D721Med (cell line): ENCODE data around the gene PATL2.
A peak's percentile ranks its signal among the peaks of the same experiment; 100 is the strongest.
"Not testable (repeated sequence)": the region's sequence is repeated elsewhere in the genome, so short reads cannot be mapped to it uniquely, and the experiment has no call there.

Experiments
- DNase-seq: peaks from one replicate; pipeline ENCODE4 v3.0.0; 2011; ENCODE audit warnings: low spot score; ENCODE audit not compliant: insufficient read length
- FAIRE-seq: peaks from 2 replicates; lab custom pipeline; 2011; peaks lifted over from hg19 to GRCh38; lab: Jason Lieb, UNC
- TF ChIP-seq, protein P1 (sequence below): IDR thresholded peaks from 2 replicates; pipeline ENCODE4 v1.5.1; 2012; ENCODE audit warnings: mild to moderate bottlenecking, control low read depth; ENCODE audit not compliant: insufficient read depth; ENCODE audit errors: missing control alignments

The PATL2 gene

DNA sequence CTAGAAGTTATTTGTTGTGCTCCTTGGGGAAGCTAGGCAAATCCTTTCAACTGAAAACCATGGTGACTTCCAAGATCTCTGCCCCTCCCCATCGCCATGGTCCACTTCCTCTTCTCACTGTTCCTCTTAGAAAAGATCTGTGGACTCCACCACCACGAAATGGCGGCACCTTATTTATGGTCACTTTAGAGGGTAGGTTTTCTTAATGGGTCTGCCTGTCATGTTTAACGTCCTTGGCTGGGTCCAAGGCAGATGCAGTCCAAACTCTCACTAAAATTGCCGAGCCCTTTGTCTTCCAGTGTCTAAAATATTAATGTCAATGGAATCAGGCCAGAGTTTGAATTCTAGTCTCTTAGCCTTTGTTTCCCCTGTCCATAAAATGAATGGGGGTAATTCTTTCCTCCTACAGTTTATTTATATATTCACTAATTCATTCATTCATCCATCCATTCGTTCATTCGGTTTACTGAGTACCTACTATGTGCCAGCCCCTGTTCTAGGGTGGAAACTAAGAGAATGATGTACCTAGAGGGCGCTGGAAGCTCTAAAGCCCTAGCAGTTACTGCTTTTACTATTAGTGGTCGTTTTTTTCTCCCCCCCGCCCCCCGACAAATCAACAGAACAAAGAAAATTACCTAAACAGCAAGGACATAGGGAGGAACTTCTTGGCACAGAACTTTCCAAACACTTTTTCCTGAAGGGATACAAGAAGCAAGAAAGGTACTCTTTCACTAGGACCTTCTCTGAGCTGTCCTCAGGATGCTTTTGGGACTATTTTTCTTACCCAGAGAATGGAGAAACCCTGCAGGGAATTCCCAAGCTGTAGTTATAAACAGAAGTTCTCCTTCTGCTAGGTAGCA is 657 bp downstream of the PATL2 start:
- no peak for DNase-seq
- FAIRE-seq, result no peak
- TF ChIP-seq, protein P1, sequence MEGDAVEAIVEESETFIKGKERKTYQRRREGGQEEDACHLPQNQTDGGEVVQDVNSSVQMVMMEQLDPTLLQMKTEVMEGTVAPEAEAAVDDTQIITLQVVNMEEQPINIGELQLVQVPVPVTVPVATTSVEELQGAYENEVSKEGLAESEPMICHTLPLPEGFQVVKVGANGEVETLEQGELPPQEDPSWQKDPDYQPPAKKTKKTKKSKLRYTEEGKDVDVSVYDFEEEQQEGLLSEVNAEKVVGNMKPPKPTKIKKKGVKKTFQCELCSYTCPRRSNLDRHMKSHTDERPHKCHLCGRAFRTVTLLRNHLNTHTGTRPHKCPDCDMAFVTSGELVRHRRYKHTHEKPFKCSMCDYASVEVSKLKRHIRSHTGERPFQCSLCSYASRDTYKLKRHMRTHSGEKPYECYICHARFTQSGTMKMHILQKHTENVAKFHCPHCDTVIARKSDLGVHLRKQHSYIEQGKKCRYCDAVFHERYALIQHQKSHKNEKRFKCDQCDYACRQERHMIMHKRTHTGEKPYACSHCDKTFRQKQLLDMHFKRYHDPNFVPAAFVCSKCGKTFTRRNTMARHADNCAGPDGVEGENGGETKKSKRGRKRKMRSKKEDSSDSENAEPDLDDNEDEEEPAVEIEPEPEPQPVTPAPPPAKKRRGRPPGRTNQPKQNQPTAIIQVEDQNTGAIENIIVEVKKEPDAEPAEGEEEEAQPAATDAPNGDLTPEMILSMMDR, result peak; percentile 45

DNA sequence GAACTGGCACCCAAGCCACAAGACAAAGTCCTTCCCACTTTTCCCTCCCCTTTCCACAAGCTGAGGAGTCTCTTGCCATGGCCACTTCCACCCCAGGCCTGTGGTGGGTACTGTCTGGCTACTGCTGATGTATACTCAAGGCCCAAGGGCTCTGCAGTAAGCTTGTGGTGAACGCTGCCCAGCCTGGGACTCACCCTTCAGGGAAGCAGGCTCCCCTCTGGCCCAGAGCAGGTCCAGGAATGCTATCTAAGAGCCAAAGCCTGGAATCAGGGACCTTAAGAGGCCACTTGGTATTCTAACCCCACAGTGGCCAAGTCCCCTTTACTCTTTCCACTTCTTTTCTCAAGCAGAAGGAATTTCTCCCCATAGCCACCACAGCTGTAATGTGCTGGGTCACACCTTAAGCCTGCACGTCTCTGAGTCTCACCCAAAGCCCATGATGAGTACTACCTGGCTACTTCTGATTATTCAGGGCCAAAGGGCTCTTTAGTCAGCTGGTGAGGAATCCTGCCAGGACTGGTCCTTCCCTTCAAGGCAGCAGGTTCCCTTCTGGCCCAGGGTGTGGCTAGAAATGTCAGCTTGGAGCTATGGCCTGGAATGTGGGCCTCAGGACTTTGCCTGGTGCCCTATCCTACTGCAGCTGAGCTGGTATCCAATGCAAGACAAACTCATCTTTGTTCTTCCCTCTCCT is 4.0 kb downstream of the PATL2 start:
- no peak for FAIRE-seq
- no peak for DNase-seq
- TF ChIP-seq, protein P1, result no peak

DNA sequence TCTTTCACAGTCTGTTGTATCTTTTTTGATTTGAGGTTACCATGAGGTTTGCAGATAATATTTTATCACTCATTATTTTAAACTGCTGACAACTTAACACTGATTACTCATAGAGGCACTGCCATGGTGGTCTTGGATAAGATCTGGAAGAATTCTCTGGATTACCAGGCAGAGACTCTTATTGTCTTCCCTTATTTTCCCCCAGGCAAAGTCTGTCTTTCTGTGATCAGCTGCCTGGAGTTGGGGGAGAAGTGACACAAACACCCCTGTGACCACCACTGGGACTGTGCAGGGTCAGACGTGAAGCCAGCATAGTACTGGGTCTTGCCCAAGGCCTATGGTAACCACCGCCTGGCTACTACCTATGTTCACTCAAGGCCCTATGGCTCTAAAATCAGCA is 4.7 kb downstream of the PATL2 start:
- FAIRE-seq (no peak), DNase-seq (no peak)
- TF ChIP-seq, protein P1, result no peak

DNA sequence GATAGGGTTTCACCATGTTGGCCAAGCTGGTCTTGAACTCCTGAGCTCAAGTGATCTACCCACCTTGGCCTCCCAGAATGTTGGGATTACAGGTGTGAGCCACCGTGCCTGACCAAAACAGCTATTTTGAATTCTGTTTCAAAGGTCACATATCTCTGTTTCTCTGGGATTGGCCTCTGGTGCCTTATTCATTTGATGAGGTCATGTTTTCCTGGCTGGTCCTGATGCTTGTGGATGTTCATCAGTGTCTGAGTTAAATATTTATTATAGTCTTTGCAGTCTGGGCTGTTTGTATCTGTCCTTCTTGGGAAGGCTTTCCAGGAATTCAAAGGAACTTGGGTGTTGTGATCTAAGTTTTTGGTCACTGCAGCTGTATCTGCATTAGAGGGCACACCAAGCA is 5.1 kb downstream of the PATL2 start:
- DNase-seq (no peak), FAIRE-seq (no peak)
- TF ChIP-seq, protein P1, result no peak

DNA sequence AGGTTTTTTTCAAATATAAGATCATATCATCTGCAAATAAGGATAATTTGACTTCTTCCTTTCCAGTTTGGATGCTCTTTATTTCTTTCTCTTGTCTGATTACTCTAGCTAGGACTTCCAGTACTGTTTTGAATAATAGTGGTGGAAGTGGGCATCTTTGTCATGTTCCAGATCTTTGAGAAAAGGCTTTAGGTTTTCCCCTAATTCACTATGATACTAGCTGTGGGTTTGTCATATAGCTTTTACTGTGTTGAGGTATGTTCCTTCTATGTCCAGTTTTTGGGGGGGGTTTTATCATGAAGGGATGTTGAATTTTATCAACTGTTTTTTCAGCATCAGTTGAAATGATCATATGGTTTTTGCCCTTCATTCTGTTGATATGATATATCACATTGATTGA is 10.4 kb downstream of the PATL2 start:
- DNase-seq, FAIRE-seq: not testable (repeated sequence)

DNA sequence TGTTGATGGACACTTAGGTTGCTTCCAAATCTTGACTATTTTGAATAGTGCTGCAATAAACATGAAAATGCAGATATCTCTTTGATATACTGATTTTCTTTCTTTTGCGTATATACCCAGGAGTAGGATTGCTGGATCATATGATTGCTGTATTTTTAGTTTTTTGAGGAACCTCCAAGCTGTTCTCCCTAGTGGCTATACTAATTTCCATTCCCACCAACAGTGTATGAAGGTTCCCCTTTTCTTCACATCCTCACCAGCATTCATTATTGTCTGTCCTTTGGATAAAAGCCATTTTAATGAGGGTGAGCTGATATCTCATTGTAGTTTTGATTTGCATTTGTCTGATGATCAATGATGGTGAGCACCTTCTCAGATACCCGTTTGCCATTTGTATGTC is 12.5 kb downstream of the PATL2 start:
- no peak for DNase-seq
- no peak for FAIRE-seq
- TF ChIP-seq, protein P1, result no peak

DNA sequence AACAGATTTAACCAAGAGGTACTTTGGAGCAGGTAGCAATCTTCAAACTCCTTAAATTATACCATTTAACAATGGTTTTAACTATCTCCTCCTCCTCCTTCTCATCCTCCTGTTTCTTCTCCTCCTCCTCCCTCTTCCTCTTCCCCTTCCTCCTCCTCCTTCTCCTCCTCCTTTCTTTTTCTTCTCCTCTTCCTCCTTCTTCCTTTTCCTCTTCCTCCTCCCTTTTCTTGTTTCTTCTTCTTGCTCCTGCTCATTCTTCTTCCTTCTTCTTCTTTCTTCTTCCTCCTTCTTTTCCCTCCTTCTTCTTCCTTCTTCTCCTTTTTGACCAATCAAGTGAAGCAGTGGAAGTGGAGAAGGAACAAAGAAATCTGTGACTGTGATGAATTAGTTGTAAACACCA is 14.1 kb downstream of the PATL2 start:
- TF ChIP-seq, protein P1, result no peak
- FAIRE-seq (no peak), DNase-seq (no peak)
